Measurements from ENCODE around the gene TRPM1. TPM values are rescaled to one million over a fixed set of nuclear protein-coding genes. Genes with fewer than 3 reads are reported as not detected.

TRPM1 gene
- total RNA-seq, 1 donor from 2014 or later = not detected

GRCh38 chr15:31012455-31012854 lies 89.1 kb downstream of the TRPM1 start:
- Mint-ChIP-seq H3K4me3 (no peak overlapping the region), H3K36me3 (ENCODE audit: low read depth) (peaks cover 7% of the 10 kb centered on the region), H3K4me1 (peaks cover 55% of the 10 kb centered on the region), H3K9me3 (peaks cover 14% of the 10 kb centered on the region), H3K27ac (no peak overlapping the region), H3K27me3 (no peaks in the 10 kb centered on the region)
- intact Hi-C loops (cut with micrococcal nuclease) = loop anchor here (5.0 kb wide), 1 partner anchor 35 kb away; no protein-coding TSS in a partner anchor
- ATAC-seq (ENCODE audit: low read depth) (no peak), DNase-seq (no peak)
- ChIA-PET POLR2A (no interaction called here), CTCF (interaction anchor here (1.0 to 1.5 kb wide), 2 partner anchors 27 to 117 kb away, joined by 3 to 4 read pairs; no protein-coding TSS in a partner anchor)
- TF ChIP-seq, protein P1, sequence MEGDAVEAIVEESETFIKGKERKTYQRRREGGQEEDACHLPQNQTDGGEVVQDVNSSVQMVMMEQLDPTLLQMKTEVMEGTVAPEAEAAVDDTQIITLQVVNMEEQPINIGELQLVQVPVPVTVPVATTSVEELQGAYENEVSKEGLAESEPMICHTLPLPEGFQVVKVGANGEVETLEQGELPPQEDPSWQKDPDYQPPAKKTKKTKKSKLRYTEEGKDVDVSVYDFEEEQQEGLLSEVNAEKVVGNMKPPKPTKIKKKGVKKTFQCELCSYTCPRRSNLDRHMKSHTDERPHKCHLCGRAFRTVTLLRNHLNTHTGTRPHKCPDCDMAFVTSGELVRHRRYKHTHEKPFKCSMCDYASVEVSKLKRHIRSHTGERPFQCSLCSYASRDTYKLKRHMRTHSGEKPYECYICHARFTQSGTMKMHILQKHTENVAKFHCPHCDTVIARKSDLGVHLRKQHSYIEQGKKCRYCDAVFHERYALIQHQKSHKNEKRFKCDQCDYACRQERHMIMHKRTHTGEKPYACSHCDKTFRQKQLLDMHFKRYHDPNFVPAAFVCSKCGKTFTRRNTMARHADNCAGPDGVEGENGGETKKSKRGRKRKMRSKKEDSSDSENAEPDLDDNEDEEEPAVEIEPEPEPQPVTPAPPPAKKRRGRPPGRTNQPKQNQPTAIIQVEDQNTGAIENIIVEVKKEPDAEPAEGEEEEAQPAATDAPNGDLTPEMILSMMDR (IDR thresholded peaks at IDR 0.05) = no peak

DNA sequence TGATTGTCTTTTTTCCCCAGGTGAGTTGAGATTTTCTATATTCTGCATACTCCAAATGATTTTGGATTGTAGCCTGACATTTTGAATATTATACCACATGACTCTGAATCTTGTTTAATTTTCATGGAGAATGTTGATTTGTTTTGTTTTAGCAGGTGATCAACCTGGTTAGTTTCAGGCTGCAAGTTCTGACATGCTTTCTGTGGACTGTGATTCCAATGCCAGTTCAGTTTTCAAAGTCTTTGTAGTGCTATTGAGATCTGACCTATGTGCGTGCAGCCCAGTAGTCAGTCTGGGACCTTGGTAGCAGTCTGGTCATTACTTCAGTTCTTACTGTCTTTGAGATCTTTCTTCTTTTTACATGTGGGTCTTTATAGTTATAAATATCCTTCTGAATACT lies 91.5 kb downstream of the TRPM1 start:
- Mint-ChIP-seq H3K9me3 (peaks cover 14% of the 10 kb centered on the region), H3K4me1 (peaks cover 63% of the 10 kb centered on the region), H3K4me3 (no peak overlapping the region), H3K27ac (no peak overlapping the region), H3K27me3 (no peaks in the 10 kb centered on the region), H3K36me3 (ENCODE audit: low read depth) (peaks cover 7% of the 10 kb centered on the region)
- ChIA-PET CTCF (no interaction called here), POLR2A (no interaction called here)
- intact Hi-C loops (cut with micrococcal nuclease) = loop anchor here (5.0 kb wide), 1 partner anchor 37 kb away; no protein-coding TSS in a partner anchor
- TF ChIP-seq, protein P1 (IDR thresholded peaks at IDR 0.05) = no peak
- ATAC-seq (ENCODE audit: low read depth) (no peak), DNase-seq (no peak)

DNA sequence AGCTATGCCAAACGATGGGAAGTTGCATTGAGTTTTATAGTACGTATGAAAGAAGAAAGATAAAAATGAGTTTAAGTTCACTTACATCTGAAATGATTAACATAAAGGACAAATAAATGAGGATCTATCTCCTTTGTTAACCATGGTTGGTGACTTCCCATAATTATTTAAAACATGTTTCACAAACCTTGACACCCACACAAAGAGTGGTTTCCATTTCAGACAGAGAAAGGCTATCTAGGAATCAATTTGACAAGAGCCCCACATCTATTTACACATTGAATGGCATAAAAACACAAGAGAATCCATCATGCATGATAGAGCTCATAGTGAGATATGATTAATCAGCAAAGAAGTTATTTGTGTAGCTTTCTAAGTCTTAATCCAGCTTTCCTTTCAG lies 95.9 kb downstream of the TRPM1 start:
- ChIA-PET POLR2A (interaction anchor here (1.0 to 3.8 kb wide), 2 partner anchors 8 to 14 kb away, joined by 8 to 26 read pairs; partner anchors contain the start of gene MTMR10), CTCF (interaction anchor here (1.1 kb wide), 1 partner anchor 123 kb away, joined by 5 read pairs; no protein-coding TSS in a partner anchor)
- Mint-ChIP-seq H3K27ac (peak overlapping the region; percentile 68), H3K4me1 (peaks cover 85% of the 10 kb centered on the region), H3K9me3 (peaks cover 2% of the 10 kb centered on the region), H3K36me3 (ENCODE audit: low read depth) (no peaks in the 10 kb centered on the region), H3K4me3 (peak overlapping the region; percentile 81), H3K27me3 (no peaks in the 10 kb centered on the region)
- intact Hi-C loops (cut with micrococcal nuclease) = loop anchor here (2.0 kb wide), 1 partner anchor 15 kb away; no protein-coding TSS in a partner anchor
- no peak for ATAC-seq (ENCODE audit: low read depth)
- DNase-seq = no peak
- TF ChIP-seq, protein P1 (IDR thresholded peaks at IDR 0.05) = no peak

DNA sequence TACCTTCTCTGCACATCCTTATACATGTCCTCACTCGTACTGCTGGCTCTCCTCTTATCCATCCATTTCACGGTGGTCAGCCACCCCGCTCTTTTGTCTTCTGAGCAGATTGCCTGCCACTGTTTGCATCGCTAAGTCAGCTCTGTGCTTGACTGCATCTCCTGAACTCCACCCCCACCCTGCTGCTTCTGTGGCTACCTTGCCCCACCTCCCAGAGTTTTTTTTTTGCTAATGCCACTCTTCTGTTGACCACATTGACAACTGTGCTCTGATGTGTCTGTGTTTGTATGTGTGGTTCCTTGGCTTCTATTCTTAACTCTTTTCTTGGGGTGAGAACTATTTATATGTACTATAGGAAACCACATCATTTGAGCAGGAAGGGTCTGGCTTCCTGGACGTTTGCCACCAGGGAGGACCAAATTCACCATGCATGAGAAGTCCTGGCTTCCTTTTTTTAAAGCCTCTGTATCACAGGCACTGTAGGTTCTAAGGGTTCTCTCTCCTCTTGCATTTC lies 97.2 kb downstream of the TRPM1 start:
- intact Hi-C loops (cut with micrococcal nuclease) = loop anchor here (1.0 to 2.0 kb wide), 3 partner anchors 10 to 17 kb away; partner anchors contain the start of gene MTMR10
- Mint-ChIP-seq H3K36me3 (ENCODE audit: low read depth) (no peaks in the 10 kb centered on the region), H3K4me3 (peak overlapping the region; percentile 81), H3K27ac (peak overlapping the region; percentile 68), H3K27me3 (no peaks in the 10 kb centered on the region), H3K9me3 (peaks cover 1% of the 10 kb centered on the region), H3K4me1 (peaks cover 89% of the 10 kb centered on the region)
- DNase-seq (peak; percentile 36), ATAC-seq (ENCODE audit: low read depth) (peak; percentile 90)
- TF ChIP-seq, protein P1 (IDR thresholded peaks at IDR 0.05) = no peak
- POLR2A ChIA-PET = interaction anchor here (0.5 to 3.8 kb wide), 9 partner anchors 10 to 335 kb away, joined by 3 to 26 read pairs (median 3); partner anchors contain the start of genes KLF13 and MTMR10
- CTCF ChIA-PET = no interaction called here

DNA sequence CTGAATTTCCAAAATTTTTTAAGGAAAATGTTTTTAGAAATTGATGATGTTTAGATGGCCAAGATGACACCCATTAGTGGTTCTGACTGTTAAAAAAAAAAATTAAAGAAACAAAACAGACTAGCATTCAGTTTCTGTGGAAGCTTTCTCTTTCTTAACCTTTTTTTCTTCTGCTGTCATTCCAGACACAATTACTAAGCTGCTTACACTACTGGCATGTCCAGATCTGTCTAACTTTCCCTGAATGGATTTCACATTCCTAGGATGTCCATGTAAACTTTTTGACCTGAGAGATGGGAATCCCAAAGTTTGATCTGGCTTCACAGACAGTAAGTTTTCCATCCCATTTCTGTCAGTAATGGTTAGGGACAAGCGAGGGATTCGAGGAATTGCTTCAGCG lies 99.8 kb downstream of the TRPM1 start:
- intact Hi-C loops (cut with micrococcal nuclease) = no loop called here
- Mint-ChIP-seq H3K9me3 (no peaks in the 10 kb centered on the region), H3K4me1 (peaks cover 68% of the 10 kb centered on the region), H3K36me3 (ENCODE audit: low read depth) (no peaks in the 10 kb centered on the region), H3K4me3 (no peak overlapping the region), H3K27ac (no peak overlapping the region), H3K27me3 (no peaks in the 10 kb centered on the region)
- DNase-seq = no peak
- no peak for ATAC-seq (ENCODE audit: low read depth)
- TF ChIP-seq, protein P1 (IDR thresholded peaks at IDR 0.05) = no peak
- POLR2A ChIA-PET = interaction anchor here (0.6 to 1.4 kb wide), 2 partner anchors 10 to 47 kb away, joined by 4 to 9 read pairs; partner anchors contain the start of gene MTMR10
- CTCF ChIA-PET = interaction anchor here (1.1 kb wide), 1 partner anchor 127 kb away, joined by 7 read pairs; no protein-coding TSS in a partner anchor
